ENCODE data around the gene MINDY2. TPM values are rescaled to one million over a fixed set of nuclear protein-coding genes. Genes with fewer than 3 reads are reported as not detected.
A peak's percentile ranks its signal among the peaks of the same experiment; 100 is the strongest.

The MINDY2 gene
- total RNA-seq, 1 donor from 2014 or later = 20.9 TPM

GRCh38 chr15:58755350-58755749 lies 15.8 kb upstream of the MINDY2 start:
- no peak for DNase-seq (ENCODE audit: low read depth)
- no peak overlapping the region for H3K4me3 ChIP-seq (ENCODE audit: low read depth, low read length)
- TF ChIP-seq, protein P1, sequence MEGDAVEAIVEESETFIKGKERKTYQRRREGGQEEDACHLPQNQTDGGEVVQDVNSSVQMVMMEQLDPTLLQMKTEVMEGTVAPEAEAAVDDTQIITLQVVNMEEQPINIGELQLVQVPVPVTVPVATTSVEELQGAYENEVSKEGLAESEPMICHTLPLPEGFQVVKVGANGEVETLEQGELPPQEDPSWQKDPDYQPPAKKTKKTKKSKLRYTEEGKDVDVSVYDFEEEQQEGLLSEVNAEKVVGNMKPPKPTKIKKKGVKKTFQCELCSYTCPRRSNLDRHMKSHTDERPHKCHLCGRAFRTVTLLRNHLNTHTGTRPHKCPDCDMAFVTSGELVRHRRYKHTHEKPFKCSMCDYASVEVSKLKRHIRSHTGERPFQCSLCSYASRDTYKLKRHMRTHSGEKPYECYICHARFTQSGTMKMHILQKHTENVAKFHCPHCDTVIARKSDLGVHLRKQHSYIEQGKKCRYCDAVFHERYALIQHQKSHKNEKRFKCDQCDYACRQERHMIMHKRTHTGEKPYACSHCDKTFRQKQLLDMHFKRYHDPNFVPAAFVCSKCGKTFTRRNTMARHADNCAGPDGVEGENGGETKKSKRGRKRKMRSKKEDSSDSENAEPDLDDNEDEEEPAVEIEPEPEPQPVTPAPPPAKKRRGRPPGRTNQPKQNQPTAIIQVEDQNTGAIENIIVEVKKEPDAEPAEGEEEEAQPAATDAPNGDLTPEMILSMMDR (conservative IDR thresholded peaks at IDR 0.05; ENCODE audit: low read depth, low read length) = no peak

GRCh38 chr15:58755956-58756355 lies 15.1 kb upstream of the MINDY2 start:
- no peak for DNase-seq (ENCODE audit: low read depth)
- TF ChIP-seq, protein P1 (conservative IDR thresholded peaks at IDR 0.05; ENCODE audit: low read depth, low read length) = no peak
- H3K4me3 ChIP-seq (ENCODE audit: low read depth, low read length) = no peak overlapping the region

DNA sequence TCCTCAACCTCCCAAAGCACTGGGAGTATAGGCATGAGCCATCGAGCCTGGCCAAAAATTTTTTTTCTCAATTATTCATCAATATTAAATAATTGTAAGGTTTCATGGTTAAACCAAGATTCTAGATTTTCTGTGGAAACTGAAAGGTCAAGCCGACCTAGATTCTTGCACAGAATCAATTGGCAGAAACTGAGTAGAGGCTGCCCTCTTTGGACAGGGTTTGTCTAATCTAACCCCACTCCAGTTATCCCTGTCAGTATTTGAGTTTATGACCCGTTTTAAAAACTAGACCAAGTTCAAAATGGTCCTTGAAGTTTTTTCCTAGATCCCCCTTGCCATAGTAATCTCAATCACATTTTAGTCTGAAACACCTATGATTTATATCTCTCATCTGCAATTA lies 13.0 kb upstream of the MINDY2 start:
- H3K4me3 ChIP-seq (ENCODE audit: low read depth, low read length) = no peak overlapping the region
- DNase-seq (ENCODE audit: low read depth) = no peak
- TF ChIP-seq, protein P1 (conservative IDR thresholded peaks at IDR 0.05; ENCODE audit: low read depth, low read length) = peak; percentile 48

DNA sequence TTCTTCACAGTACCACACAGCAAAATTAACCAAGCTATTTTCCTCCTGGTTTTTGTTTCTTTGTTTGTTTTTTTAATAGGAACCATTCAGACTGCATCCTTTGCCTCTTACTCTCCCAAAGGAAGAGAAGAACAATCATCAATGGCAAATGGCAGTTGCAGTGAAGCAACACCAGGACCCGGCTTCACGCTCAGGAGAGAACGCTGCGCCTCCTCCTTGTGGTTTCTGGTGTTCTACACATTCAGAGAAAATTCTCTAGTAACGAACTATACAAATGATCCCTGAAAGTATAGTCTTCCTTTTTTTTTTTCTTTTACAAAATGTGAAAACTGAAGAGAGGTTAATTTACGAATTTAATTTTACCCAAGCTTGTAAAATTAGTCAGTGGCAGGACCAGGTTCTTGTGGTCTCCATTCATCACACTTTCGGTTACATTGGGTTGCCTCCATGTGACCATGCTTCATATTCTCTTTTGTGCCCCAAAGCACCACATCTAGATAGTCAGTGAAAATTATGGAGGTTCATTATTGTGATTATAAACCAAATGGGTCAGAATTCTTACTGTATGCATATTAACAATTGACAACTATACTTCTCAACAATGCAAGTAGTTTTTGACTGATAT lies 10.6 kb upstream of the MINDY2 start:
- TF ChIP-seq, protein P1 (conservative IDR thresholded peaks at IDR 0.05; ENCODE audit: low read depth, low read length) = no peak
- no peak overlapping the region for H3K4me3 ChIP-seq (ENCODE audit: low read depth, low read length)
- no peak for DNase-seq (ENCODE audit: low read depth)

- TF ChIP-seq, protein P1 (conservative IDR thresholded peaks at IDR 0.05; ENCODE audit: low read depth, low read length) = no peak
- no peak overlapping the region for H3K4me3 ChIP-seq (ENCODE audit: low read depth, low read length)
- no peak for DNase-seq (ENCODE audit: low read depth)
These were observed 10.1 kb upstream of the MINDY2 start for GRCh38 chr15:58761010-58761388.

DNA sequence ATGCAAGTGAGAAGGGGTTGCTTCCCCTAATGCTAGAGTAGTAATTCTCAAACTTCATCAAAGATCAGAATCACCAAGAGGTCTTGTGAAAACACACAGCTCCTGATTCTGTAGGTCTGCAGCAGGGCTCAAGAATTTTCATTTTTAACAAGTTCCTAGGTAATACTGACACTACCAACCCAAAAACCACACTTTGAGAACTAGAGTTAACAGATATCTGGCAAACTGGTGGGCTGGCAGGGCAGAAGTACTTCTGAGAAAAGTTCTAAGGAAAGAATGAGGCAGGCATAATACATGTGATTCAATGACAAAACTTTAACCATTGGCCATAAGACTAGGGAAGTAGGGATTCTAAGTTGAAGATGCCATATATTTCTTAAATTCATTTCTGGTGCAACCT lies 8.8 kb upstream of the MINDY2 start:
- no peak overlapping the region for H3K4me3 ChIP-seq (ENCODE audit: low read depth, low read length)
- TF ChIP-seq, protein P1 (conservative IDR thresholded peaks at IDR 0.05; ENCODE audit: low read depth, low read length) = no peak
- DNase-seq (ENCODE audit: low read depth) = no peak

DNA sequence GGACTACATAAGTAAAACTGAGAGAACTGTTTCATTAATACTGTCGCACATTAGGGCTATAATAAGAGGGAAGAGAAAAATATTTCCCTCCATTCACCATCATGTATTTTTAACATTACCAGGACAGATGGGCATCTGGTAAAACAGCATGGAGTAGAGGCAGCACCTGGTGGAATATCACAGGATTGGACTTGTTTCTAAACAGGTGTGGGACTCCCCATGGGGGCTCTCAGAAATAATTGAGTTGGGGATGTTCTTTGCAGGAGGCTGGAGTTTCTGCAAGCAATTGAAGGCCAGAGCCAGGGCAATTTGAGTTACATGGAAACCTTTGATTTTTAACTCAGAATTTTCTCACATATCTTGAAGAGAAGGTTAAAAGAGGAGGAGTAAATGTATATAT lies 8.4 kb upstream of the MINDY2 start:
- no peak overlapping the region for H3K4me3 ChIP-seq (ENCODE audit: low read depth, low read length)
- DNase-seq (ENCODE audit: low read depth) = no peak
- TF ChIP-seq, protein P1 (conservative IDR thresholded peaks at IDR 0.05; ENCODE audit: low read depth, low read length) = no peak

Measured in epithelial cell of proximal tubule (primary cell).